ENCODE data around the gene BAIAP2L1.
A peak's percentile ranks its signal among the peaks of the same experiment; 100 is the strongest.
"Not testable (repeated sequence)": the region's sequence is repeated elsewhere in the genome, so short reads cannot be mapped to it uniquely, and the experiment has no call there.

Gene BAIAP2L1

GRCh38 chr7:98330926-98331529, 69.9 kb downstream of the BAIAP2L1 start:
- Histone ChIP-seq H3K4me3 (ENCODE audit: low read depth, low read length) (no peak overlapping the region), H3K9ac (ENCODE audit: low read depth, low read length) (no peak overlapping the region), H3K27me3 (ENCODE audit: control insufficient read depth, insufficient read depth, low read length) (no peaks in the 10 kb centered on the region)

DNA sequence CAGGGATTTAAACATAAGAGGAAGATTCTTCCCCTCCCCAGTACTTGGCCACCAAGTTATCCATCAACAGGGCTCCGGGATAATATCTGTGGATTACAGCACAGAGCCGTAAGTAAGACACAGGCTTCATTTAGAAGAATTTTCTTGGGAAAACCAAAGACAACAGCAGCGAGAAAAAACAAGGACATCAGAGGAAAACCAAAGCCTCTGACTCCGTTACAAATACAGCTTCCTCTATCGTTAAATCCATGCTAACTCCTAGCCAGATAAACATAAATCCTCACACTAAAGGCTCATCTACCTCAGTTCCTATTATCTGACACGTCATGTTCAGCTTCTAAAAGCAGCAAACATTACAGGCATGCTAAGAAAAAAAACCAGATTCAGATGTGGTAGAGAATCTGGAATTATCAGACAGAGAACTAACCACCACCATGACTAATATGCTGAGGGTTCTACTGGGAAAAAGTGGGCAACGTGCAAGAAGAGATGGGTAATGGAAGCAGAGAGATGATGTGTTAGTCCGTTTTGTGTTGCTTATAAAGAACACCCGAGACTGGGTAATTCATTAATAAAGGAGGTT, 71.0 kb downstream of the BAIAP2L1 start:
- no peaks in the 10 kb centered on the region for H3K9me3 ChIP-seq (ENCODE audit: control insufficient read depth, insufficient read depth, low read length)
- H3K27me3 ChIP-seq (ENCODE audit: control insufficient read depth, insufficient read depth, low read length) = no peaks in the 10 kb centered on the region
- H3K4me3 ChIP-seq (ENCODE audit: low read depth, low read length) = no peak overlapping the region
- H3K4me1 ChIP-seq (ENCODE audit: control insufficient read depth, insufficient read depth, low read length) = no peaks in the 10 kb centered on the region
- peaks cover 4% of the 10 kb centered on the region for H3K36me3 ChIP-seq (ENCODE audit: control insufficient read depth, insufficient read depth, low read length)
- no peak overlapping the region for H3K9ac ChIP-seq (ENCODE audit: low read depth, low read length)

More at GRCh38 chr7:98330926-98331529, 69.9 kb downstream of the BAIAP2L1 start:
- no peaks in the 10 kb centered on the region for H3K4me1 ChIP-seq (ENCODE audit: control insufficient read depth, insufficient read depth, low read length)
- peaks cover 4% of the 10 kb centered on the region for H3K36me3 ChIP-seq (ENCODE audit: control insufficient read depth, insufficient read depth, low read length)
- H3K9me3 ChIP-seq (ENCODE audit: control insufficient read depth, insufficient read depth, low read length) = no peaks in the 10 kb centered on the region

DNA sequence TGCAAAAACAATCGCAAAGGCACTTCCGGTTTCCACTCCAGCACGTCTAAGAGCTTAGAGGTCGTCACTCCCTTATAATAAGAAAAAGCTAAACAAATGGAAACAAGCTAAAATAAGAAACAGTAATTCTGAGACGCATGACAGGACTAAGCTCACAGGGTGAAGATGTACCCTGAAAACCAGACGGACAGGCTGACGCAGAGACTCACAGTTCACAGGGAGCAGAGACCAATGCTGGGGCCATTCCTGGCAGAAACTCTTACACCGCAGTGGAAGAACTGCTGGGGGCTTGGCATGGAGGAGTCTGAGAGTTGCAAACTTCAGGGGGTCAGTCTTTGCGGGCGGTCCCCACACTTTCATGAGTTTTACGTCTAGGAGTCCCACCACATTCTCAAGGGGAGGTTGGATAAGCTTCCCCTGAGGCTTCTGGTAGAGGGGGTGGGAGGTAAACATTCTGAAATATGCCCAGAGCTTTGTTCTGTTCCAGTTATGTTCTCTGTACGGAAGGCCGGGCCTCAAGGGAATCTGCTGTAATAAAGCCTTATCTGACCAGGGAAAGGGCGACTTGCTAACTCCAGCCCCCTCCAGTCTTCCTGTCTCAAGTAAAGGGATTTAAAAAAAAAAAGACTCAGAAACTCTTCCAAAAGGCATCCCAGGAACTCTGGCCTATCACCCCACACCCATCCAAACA, 71.6 kb downstream of the BAIAP2L1 start:
- Histone ChIP-seq H3K9me3 (ENCODE audit: control insufficient read depth, insufficient read depth, low read length) (no peaks in the 10 kb centered on the region), H3K9ac (ENCODE audit: low read depth, low read length) (no peak overlapping the region), H3K36me3 (ENCODE audit: control insufficient read depth, insufficient read depth, low read length) (peaks cover 4% of the 10 kb centered on the region), H3K4me1 (ENCODE audit: control insufficient read depth, insufficient read depth, low read length) (peaks cover 2% of the 10 kb centered on the region), H3K27me3 (ENCODE audit: control insufficient read depth, insufficient read depth, low read length) (no peaks in the 10 kb centered on the region), H3K4me3 (ENCODE audit: low read depth, low read length) (no peak overlapping the region)

DNA sequence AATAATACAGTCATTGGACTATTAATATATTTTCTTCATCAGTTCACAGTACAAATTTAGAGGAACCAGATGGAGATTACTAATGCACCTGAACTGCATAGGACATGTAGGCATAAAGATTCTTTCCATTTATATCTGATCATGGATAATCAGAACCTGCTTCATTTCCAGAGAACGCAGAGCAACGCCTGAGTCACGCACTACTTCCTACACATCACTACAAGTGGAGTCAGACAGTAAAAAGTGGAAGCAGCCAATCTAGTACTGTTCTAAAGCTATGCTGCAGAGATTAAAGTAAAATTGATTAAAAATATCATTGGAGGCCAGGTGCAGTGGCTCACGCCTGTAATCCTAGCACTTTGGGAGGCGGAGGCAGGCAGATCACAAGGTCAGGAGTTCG, 76.1 kb downstream of the BAIAP2L1 start:
- Histone ChIP-seq H3K27me3 (ENCODE audit: control insufficient read depth, insufficient read depth, low read length) (no peaks in the 10 kb centered on the region), H3K9ac (ENCODE audit: low read depth, low read length) (no peak overlapping the region), H3K9me3 (ENCODE audit: control insufficient read depth, insufficient read depth, low read length) (no peaks in the 10 kb centered on the region), H3K4me1 (ENCODE audit: control insufficient read depth, insufficient read depth, low read length) (peaks cover 10% of the 10 kb centered on the region), H3K36me3 (ENCODE audit: control insufficient read depth, insufficient read depth, low read length) (peaks cover 4% of the 10 kb centered on the region), H3K4me3 (ENCODE audit: low read depth, low read length) (no peak overlapping the region)

GRCh38 chr7:98323597-98324322, 77.1 kb downstream of the BAIAP2L1 start:
- no peaks in the 10 kb centered on the region for H3K27me3 ChIP-seq (ENCODE audit: control insufficient read depth, insufficient read depth, low read length)
- H3K9ac ChIP-seq (ENCODE audit: low read depth, low read length) = peak overlapping the region; percentile 8
- peaks cover 10% of the 10 kb centered on the region for H3K4me1 ChIP-seq (ENCODE audit: control insufficient read depth, insufficient read depth, low read length)
- H3K36me3 ChIP-seq (ENCODE audit: control insufficient read depth, insufficient read depth, low read length) = no peaks in the 10 kb centered on the region
- no peaks in the 10 kb centered on the region for H3K9me3 ChIP-seq (ENCODE audit: control insufficient read depth, insufficient read depth, low read length)
- no peak overlapping the region for H3K4me3 ChIP-seq (ENCODE audit: low read depth, low read length)

GRCh38 chr7:98322331-98323270, 78.3 kb downstream of the BAIAP2L1 start:
- Histone ChIP-seq H3K27me3 (ENCODE audit: control insufficient read depth, insufficient read depth, low read length) (no peaks in the 10 kb centered on the region), H3K36me3 (ENCODE audit: control insufficient read depth, insufficient read depth, low read length) (peaks cover 3% of the 10 kb centered on the region), H3K9me3 (ENCODE audit: control insufficient read depth, insufficient read depth, low read length) (no peaks in the 10 kb centered on the region), H3K9ac (ENCODE audit: low read depth, low read length) (no peak overlapping the region), H3K4me1 (ENCODE audit: control insufficient read depth, insufficient read depth, low read length) (peaks cover 10% of the 10 kb centered on the region), H3K4me3 (ENCODE audit: low read depth, low read length) (no peak overlapping the region)

- no peaks in the 10 kb centered on the region for H3K9me3 ChIP-seq (ENCODE audit: control insufficient read depth, insufficient read depth, low read length)
- H3K4me1 ChIP-seq (ENCODE audit: control insufficient read depth, insufficient read depth, low read length) = peaks cover 10% of the 10 kb centered on the region
- peaks cover 6% of the 10 kb centered on the region for H3K36me3 ChIP-seq (ENCODE audit: control insufficient read depth, insufficient read depth, low read length)
- no peaks in the 10 kb centered on the region for H3K27me3 ChIP-seq (ENCODE audit: control insufficient read depth, insufficient read depth, low read length)
- H3K9ac ChIP-seq (ENCODE audit: low read depth, low read length) = no peak overlapping the region
- no peak overlapping the region for H3K4me3 ChIP-seq (ENCODE audit: low read depth, low read length)
Measured at GRCh38 chr7:98321301-98321700, 79.6 kb downstream of the BAIAP2L1 start.

- H3K9ac ChIP-seq (ENCODE audit: low read depth, low read length) = no peak overlapping the region
- H3K36me3 ChIP-seq (ENCODE audit: control insufficient read depth, insufficient read depth, low read length) = peaks cover 13% of the 10 kb centered on the region
- no peaks in the 10 kb centered on the region for H3K27me3 ChIP-seq (ENCODE audit: control insufficient read depth, insufficient read depth, low read length)
- no peaks in the 10 kb centered on the region for H3K9me3 ChIP-seq (ENCODE audit: control insufficient read depth, insufficient read depth, low read length)
- no peak overlapping the region for H3K4me3 ChIP-seq (ENCODE audit: low read depth, low read length)
- peaks cover 8% of the 10 kb centered on the region for H3K4me1 ChIP-seq (ENCODE audit: control insufficient read depth, insufficient read depth, low read length)
Measured at GRCh38 chr7:98319176-98319575, 81.7 kb downstream of the BAIAP2L1 start.

DNA sequence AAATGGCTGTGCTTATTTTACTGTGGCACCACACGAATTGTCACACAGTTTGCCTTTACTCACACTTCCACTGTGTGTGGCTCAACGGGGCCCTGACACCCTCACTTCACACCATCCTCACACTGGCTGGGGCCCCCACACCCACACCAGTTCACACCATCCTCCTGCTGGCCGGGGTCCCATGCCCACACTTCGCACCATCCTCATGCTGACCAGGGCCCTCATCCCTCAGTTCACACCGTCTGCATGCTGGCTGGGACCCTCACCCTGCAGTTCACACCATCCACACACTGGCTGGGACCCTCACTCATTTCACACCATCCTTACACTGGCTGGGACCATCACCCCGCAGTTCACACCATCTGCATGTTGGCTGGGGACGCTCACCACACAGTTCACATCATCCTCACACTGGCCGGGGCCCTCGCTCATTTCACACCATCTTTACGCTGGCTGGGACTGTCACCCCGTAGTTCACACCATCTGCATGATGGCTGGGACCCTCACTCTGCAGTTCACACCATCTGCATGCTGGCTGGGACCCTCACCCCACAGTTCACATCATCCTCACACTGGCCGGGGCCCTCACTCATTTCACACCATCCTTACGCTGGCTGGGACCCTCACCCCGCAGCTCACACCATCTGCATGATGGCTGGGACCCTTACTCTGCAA, 83.4 kb downstream of the BAIAP2L1 start:
- peaks cover 18% of the 10 kb centered on the region for H3K36me3 ChIP-seq (ENCODE audit: control insufficient read depth, insufficient read depth, low read length)
- H3K9me3 ChIP-seq (ENCODE audit: control insufficient read depth, insufficient read depth, low read length) = no peaks in the 10 kb centered on the region
- H3K27me3 ChIP-seq (ENCODE audit: control insufficient read depth, insufficient read depth, low read length) = no peaks in the 10 kb centered on the region
- no peak overlapping the region for H3K4me3 ChIP-seq (ENCODE audit: low read depth, low read length)
- no peak overlapping the region for H3K9ac ChIP-seq (ENCODE audit: low read depth, low read length)
- H3K4me1 ChIP-seq (ENCODE audit: control insufficient read depth, insufficient read depth, low read length) = no peaks in the 10 kb centered on the region

GRCh38 chr7:98315994-98316527, 84.8 kb downstream of the BAIAP2L1 start:
- H3K4me1 ChIP-seq (ENCODE audit: control insufficient read depth, insufficient read depth, low read length); H3K9ac ChIP-seq (ENCODE audit: low read depth, low read length); H3K9me3 ChIP-seq (ENCODE audit: control insufficient read depth, insufficient read depth, low read length); H3K27me3 ChIP-seq (ENCODE audit: control insufficient read depth, insufficient read depth, low read length); H3K4me3 ChIP-seq (ENCODE audit: low read depth, low read length): not testable (repeated sequence)
- peaks cover 27% of the 10 kb centered on the region for H3K36me3 ChIP-seq (ENCODE audit: control insufficient read depth, insufficient read depth, low read length)

Data from iPS-15b (cell line).